H1 (cell line): ENCODE measurements around the gene DDX21. TPM values are rescaled to one million over a fixed set of nuclear protein-coding genes. Genes with fewer than 3 reads are reported as not detected.

Experiments
- CEBPB ChIP-seq: IDR thresholded peaks from 2 replicates; pipeline ENCODE4 v1.6.1; 2012; ENCODE audit warnings: low read depth, low read length
- CHD1 ChIP-seq: IDR thresholded peaks from 2 replicates; pipeline ENCODE4 v1.6.1; 2012; ENCODE audit warnings: low read depth, low read length, improper control_type of control experiment
- KDM4A ChIP-seq: IDR thresholded peaks from one replicate; pipeline ENCODE4 v1.7.1; 2012; ENCODE audit warnings: low read depth, mild to moderate bottlenecking, moderate library complexity, low read length, inconsistent platforms; ENCODE audit not compliant: severe bottlenecking
- KDM5A ChIP-seq: fragments of 200-600 bp; IDR thresholded peaks from 2 replicates; pipeline ENCODE4 v1.7.1; 2012; ENCODE audit warnings: mild to moderate bottlenecking, low read length, inconsistent platforms, mixed read lengths
- RBBP5 ChIP-seq: IDR thresholded peaks from 2 replicates; pipeline ENCODE4 v1.7.1; 2012; ENCODE audit warnings: low read depth, mild to moderate bottlenecking, inconsistent platforms, low read length, moderate library complexity, borderline replicate concordance
- SIX5 ChIP-seq: IDR thresholded peaks from 2 replicates; pipeline ENCODE4 v1.6.1; 2011; ENCODE audit warnings: mild to moderate bottlenecking, low read depth, low read length
- SRF ChIP-seq: IDR thresholded peaks from 2 replicates; pipeline ENCODE4 v1.6.1; 2011; ENCODE audit warnings: mild to moderate bottlenecking, low read depth, low read length, moderate library complexity
- SUZ12 ChIP-seq: fragments of 200-600 bp; sonication (generic); IDR thresholded peaks from 2 replicates; pipeline ENCODE4 v1.6.1; 2012; ENCODE audit warnings: mild to moderate bottlenecking, inconsistent platforms, low read length, moderate library complexity, mixed read lengths
- polyA plus RNA-seq, 7 experiments: library from polyadenylated mRNA; depleted of rRNA in 3 of 7; stranded (reverse) in 5 of 7; unstranded in 2 of 7; fragments of >200 nt in 5 of 7; fragments of 200-250 nt in 2 of 7; gene quantifications; 1 replicate in 5 of 7; 2 replicates in 1 of 7; 4 replicates in 1 of 7; pipeline versions ENCODE4 v1.2.1 to v1.2.3, GENCODE V29; 2011 to 2013; ENCODE audit warnings: missing spikeins in 2 of 7, mixed read lengths in 2 of 7
- total RNA-seq: library from RNA; stranded (reverse); fragmentation: NEBNext Ultra II Directional; extraction: Animal tissue kit (Norgen Biotek cat#: 25700); gene quantifications from 2 replicates; pipeline ENCODE4 v1.2.1, GENCODE V29; 2021
- TF ChIP-seq, protein P1 (sequence below): fragments of 300-600 bp; sonication (generic); IDR thresholded peaks from 2 replicates; pipeline ENCODE4 v1.7.1; 2012; ENCODE audit warnings: low read length, moderate library complexity, mild to moderate bottlenecking, inconsistent platforms; ENCODE audit not compliant: insufficient replicate concordance
- TF ChIP-seq, protein P2 (sequence below): IDR thresholded peaks from 2 replicates; pipeline ENCODE4 v1.6.1; 2012; ENCODE audit warnings: inconsistent platforms

The DDX21 gene
- total and polyA plus RNA-seq, 2 of the 8 experiments (the other 6 are each of a cell fraction or from before 2014, with no cell fraction given), result 67.0 to 195 TPM

DNA sequence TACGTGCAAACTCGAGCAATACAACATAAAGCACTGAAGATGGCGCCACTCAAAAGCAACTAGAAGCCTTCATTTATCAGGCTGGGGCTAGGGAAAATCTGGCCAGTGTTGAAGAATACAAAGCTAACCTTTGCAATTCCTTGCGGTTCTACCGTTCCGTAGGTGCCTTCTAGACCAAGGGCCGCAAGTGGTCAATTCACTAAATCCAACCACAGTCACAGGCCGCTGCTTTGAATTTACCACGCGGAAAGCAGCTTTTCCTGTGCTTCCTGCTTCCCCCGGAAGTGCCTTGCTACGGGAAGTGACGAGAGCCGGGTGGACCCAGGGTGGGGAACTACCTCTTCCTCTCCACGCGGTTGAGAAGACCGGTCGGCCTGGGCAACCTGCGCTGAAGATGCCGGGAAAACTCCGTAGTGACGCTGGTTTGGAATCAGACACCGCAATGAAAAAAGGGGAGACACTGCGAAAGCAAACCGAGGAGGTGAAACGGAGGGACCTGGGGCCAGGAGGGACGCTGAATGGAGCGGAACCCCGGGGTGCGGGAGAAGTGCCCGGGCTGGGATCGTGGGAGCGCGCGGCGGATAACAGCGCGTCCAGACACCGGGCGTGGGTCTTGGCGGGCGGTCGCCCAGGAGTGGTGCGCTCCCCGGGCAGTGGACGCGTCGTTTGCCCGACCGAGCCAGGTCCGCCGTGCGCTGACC is at the start of gene DDX21 (continued):
- TF ChIP-seq, protein P1, sequence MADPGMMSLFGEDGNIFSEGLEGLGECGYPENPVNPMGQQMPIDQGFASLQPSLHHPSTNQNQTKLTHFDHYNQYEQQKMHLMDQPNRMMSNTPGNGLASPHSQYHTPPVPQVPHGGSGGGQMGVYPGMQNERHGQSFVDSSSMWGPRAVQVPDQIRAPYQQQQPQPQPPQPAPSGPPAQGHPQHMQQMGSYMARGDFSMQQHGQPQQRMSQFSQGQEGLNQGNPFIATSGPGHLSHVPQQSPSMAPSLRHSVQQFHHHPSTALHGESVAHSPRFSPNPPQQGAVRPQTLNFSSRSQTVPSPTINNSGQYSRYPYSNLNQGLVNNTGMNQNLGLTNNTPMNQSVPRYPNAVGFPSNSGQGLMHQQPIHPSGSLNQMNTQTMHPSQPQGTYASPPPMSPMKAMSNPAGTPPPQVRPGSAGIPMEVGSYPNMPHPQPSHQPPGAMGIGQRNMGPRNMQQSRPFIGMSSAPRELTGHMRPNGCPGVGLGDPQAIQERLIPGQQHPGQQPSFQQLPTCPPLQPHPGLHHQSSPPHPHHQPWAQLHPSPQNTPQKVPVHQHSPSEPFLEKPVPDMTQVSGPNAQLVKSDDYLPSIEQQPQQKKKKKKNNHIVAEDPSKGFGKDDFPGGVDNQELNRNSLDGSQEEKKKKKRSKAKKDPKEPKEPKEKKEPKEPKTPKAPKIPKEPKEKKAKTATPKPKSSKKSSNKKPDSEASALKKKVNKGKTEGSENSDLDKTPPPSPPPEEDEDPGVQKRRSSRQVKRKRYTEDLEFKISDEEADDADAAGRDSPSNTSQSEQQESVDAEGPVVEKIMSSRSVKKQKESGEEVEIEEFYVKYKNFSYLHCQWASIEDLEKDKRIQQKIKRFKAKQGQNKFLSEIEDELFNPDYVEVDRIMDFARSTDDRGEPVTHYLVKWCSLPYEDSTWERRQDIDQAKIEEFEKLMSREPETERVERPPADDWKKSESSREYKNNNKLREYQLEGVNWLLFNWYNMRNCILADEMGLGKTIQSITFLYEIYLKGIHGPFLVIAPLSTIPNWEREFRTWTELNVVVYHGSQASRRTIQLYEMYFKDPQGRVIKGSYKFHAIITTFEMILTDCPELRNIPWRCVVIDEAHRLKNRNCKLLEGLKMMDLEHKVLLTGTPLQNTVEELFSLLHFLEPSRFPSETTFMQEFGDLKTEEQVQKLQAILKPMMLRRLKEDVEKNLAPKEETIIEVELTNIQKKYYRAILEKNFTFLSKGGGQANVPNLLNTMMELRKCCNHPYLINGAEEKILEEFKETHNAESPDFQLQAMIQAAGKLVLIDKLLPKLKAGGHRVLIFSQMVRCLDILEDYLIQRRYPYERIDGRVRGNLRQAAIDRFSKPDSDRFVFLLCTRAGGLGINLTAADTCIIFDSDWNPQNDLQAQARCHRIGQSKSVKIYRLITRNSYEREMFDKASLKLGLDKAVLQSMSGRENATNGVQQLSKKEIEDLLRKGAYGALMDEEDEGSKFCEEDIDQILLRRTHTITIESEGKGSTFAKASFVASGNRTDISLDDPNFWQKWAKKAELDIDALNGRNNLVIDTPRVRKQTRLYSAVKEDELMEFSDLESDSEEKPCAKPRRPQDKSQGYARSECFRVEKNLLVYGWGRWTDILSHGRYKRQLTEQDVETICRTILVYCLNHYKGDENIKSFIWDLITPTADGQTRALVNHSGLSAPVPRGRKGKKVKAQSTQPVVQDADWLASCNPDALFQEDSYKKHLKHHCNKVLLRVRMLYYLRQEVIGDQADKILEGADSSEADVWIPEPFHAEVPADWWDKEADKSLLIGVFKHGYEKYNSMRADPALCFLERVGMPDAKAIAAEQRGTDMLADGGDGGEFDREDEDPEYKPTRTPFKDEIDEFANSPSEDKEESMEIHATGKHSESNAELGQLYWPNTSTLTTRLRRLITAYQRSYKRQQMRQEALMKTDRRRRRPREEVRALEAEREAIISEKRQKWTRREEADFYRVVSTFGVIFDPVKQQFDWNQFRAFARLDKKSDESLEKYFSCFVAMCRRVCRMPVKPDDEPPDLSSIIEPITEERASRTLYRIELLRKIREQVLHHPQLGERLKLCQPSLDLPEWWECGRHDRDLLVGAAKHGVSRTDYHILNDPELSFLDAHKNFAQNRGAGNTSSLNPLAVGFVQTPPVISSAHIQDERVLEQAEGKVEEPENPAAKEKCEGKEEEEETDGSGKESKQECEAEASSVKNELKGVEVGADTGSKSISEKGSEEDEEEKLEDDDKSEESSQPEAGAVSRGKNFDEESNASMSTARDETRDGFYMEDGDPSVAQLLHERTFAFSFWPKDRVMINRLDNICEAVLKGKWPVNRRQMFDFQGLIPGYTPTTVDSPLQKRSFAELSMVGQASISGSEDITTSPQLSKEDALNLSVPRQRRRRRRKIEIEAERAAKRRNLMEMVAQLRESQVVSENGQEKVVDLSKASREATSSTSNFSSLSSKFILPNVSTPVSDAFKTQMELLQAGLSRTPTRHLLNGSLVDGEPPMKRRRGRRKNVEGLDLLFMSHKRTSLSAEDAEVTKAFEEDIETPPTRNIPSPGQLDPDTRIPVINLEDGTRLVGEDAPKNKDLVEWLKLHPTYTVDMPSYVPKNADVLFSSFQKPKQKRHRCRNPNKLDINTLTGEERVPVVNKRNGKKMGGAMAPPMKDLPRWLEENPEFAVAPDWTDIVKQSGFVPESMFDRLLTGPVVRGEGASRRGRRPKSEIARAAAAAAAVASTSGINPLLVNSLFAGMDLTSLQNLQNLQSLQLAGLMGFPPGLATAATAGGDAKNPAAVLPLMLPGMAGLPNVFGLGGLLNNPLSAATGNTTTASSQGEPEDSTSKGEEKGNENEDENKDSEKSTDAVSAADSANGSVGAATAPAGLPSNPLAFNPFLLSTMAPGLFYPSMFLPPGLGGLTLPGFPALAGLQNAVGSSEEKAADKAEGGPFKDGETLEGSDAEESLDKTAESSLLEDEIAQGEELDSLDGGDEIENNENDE, result no peak
- TF ChIP-seq KDM5A (no peak), SUZ12 (no peak), CHD1 (no peak), CEBPB (no peak), KDM4A (peak; percentile 77), SRF (no peak), RBBP5 (0 out of 2 replicates have a peak, but pooled peaks have one; percentile 58), SIX5 (no peak)
- TF ChIP-seq, protein P2, sequence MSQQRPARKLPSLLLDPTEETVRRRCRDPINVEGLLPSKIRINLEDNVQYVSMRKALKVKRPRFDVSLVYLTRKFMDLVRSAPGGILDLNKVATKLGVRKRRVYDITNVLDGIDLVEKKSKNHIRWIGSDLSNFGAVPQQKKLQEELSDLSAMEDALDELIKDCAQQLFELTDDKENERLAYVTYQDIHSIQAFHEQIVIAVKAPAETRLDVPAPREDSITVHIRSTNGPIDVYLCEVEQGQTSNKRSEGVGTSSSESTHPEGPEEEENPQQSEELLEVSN, result peak; percentile 59
